ENCODE measurements around the gene IL12RB2. TPM values are rescaled to one million over a fixed set of nuclear protein-coding genes. Genes with fewer than 3 reads are reported as not detected.

IL12RB2 gene
- polyA plus RNA-seq (2012; ENCODE audit: low read depth, missing spikeins), result 9.7 TPM

- FAIRE-seq (peak; percentile 89), DNase-seq (ENCODE audit: insufficient read length, low spot score) (peak; percentile 17)
- no peak for TF ChIP-seq SPI1 (IDR thresholded peaks at IDR 0.05; ENCODE audit: low read depth, low read length)
- TF ChIP-seq POU2F2 (IDR thresholded peaks at IDR 0.05; ENCODE audit: low read depth, low read length), result no peak
- no peak for TF ChIP-seq TAF1 (IDR thresholded peaks at IDR 0.05; ENCODE audit: low read depth, low read length)
- TF ChIP-seq POLR2AphosphoS5 (IDR thresholded peaks at IDR 0.05; ENCODE audit: low read depth, low read length), result 0 out of 2 replicates have a peak, but pooled peaks have one; percentile 39
- TF ChIP-seq POLR2A (IDR thresholded peaks at IDR 0.05; ENCODE audit: low read depth, low read length), result no peak
- no peak for TF ChIP-seq PAX5 (IDR thresholded peaks at IDR 0.05; ENCODE audit: insufficient read depth, low read length, severe bottlenecking)
Observed at GRCh38 chr1:67307251-67308060, at the start of gene IL12RB2. Gene IL12RB2, plus strand, starts transcription at chr1:67307873. Its CDS starts 12,496 bp downstream, at chr1:67320369.

GRCh38 chr1:67261680-67262079, 46.0 kb upstream of the IL12RB2 start:
- FAIRE-seq (no peak), DNase-seq (ENCODE audit: insufficient read length, low spot score) (no peak)
- no peak for TF ChIP-seq POU2F2 (IDR thresholded peaks at IDR 0.05; ENCODE audit: low read depth, low read length)
- TF ChIP-seq POLR2A (IDR thresholded peaks at IDR 0.05; ENCODE audit: low read depth, low read length), result no peak
- no peak for TF ChIP-seq TAF1 (IDR thresholded peaks at IDR 0.05; ENCODE audit: low read depth, low read length)
- no peak for TF ChIP-seq SPI1 (IDR thresholded peaks at IDR 0.05; ENCODE audit: low read depth, low read length)
- no peak for TF ChIP-seq POLR2AphosphoS5 (IDR thresholded peaks at IDR 0.05; ENCODE audit: low read depth, low read length)
- no peak for TF ChIP-seq PAX5 (IDR thresholded peaks at IDR 0.05; ENCODE audit: insufficient read depth, low read length, severe bottlenecking)

GRCh38 chr1:67262735-67263134, 44.9 kb upstream of the IL12RB2 start:
- TF ChIP-seq POU2F2 (IDR thresholded peaks at IDR 0.05; ENCODE audit: low read depth, low read length) (no peak), TAF1 (IDR thresholded peaks at IDR 0.05; ENCODE audit: low read depth, low read length) (no peak), SPI1 (IDR thresholded peaks at IDR 0.05; ENCODE audit: low read depth, low read length) (no peak), POLR2AphosphoS5 (IDR thresholded peaks at IDR 0.05; ENCODE audit: low read depth, low read length) (no peak), POLR2A (IDR thresholded peaks at IDR 0.05; ENCODE audit: low read depth, low read length) (no peak), PAX5 (IDR thresholded peaks at IDR 0.05; ENCODE audit: insufficient read depth, low read length, severe bottlenecking) (no peak)
- DNase-seq (ENCODE audit: insufficient read length, low spot score) (no peak), FAIRE-seq (no peak)

- FAIRE-seq, result no peak
- no peak for TF ChIP-seq POLR2AphosphoS5 (IDR thresholded peaks at IDR 0.05; ENCODE audit: low read depth, low read length)
- no peak for TF ChIP-seq POU2F2 (IDR thresholded peaks at IDR 0.05; ENCODE audit: low read depth, low read length)
- TF ChIP-seq SPI1 (IDR thresholded peaks at IDR 0.05; ENCODE audit: low read depth, low read length), result no peak
- TF ChIP-seq PAX5 (IDR thresholded peaks at IDR 0.05; ENCODE audit: insufficient read depth, low read length, severe bottlenecking), result no peak
- no peak for TF ChIP-seq TAF1 (IDR thresholded peaks at IDR 0.05; ENCODE audit: low read depth, low read length)
- TF ChIP-seq POLR2A (IDR thresholded peaks at IDR 0.05; ENCODE audit: low read depth, low read length), result no peak
- no peak for DNase-seq (ENCODE audit: insufficient read length, low spot score)
Observed at GRCh38 chr1:67264152-67264551, 43.5 kb upstream of the IL12RB2 start.

- FAIRE-seq (peak; percentile 82), DNase-seq (ENCODE audit: insufficient read length, low spot score) (no peak)
- TF ChIP-seq POLR2AphosphoS5 (IDR thresholded peaks at IDR 0.05; ENCODE audit: low read depth, low read length) (no peak), PAX5 (IDR thresholded peaks at IDR 0.05; ENCODE audit: insufficient read depth, low read length, severe bottlenecking) (no peak), SPI1 (IDR thresholded peaks at IDR 0.05; ENCODE audit: low read depth, low read length) (no peak; the same call in 1 of the 2 replicates), POLR2A (IDR thresholded peaks at IDR 0.05; ENCODE audit: low read depth, low read length) (no peak), POU2F2 (IDR thresholded peaks at IDR 0.05; ENCODE audit: low read depth, low read length) (no peak)
Observed at GRCh38 chr1:67264899-67265298, 42.8 kb upstream of the IL12RB2 start.

- DNase-seq (ENCODE audit: insufficient read length, low spot score) (no peak), FAIRE-seq (no peak)
- TF ChIP-seq SPI1 (IDR thresholded peaks at IDR 0.05; ENCODE audit: low read depth, low read length) (no peak), TAF1 (IDR thresholded peaks at IDR 0.05; ENCODE audit: low read depth, low read length) (no peak), PAX5 (IDR thresholded peaks at IDR 0.05; ENCODE audit: insufficient read depth, low read length, severe bottlenecking) (no peak), POLR2A (IDR thresholded peaks at IDR 0.05; ENCODE audit: low read depth, low read length) (no peak), POU2F2 (IDR thresholded peaks at IDR 0.05; ENCODE audit: low read depth, low read length) (no peak), POLR2AphosphoS5 (IDR thresholded peaks at IDR 0.05; ENCODE audit: low read depth, low read length) (no peak)
Observed at GRCh38 chr1:67269061-67269460, 38.6 kb upstream of the IL12RB2 start.

- FAIRE-seq (no peak), DNase-seq (ENCODE audit: insufficient read length, low spot score) (no peak)
- TF ChIP-seq TAF1 (IDR thresholded peaks at IDR 0.05; ENCODE audit: low read depth, low read length) (no peak), POU2F2 (IDR thresholded peaks at IDR 0.05; ENCODE audit: low read depth, low read length) (no peak), POLR2AphosphoS5 (IDR thresholded peaks at IDR 0.05; ENCODE audit: low read depth, low read length) (no peak), SPI1 (IDR thresholded peaks at IDR 0.05; ENCODE audit: low read depth, low read length) (no peak), POLR2A (IDR thresholded peaks at IDR 0.05; ENCODE audit: low read depth, low read length) (no peak), PAX5 (IDR thresholded peaks at IDR 0.05; ENCODE audit: insufficient read depth, low read length, severe bottlenecking) (no peak)
Observed at GRCh38 chr1:67270541-67270940, 37.1 kb upstream of the IL12RB2 start.

- DNase-seq (ENCODE audit: insufficient read length, low spot score) (no peak), FAIRE-seq (no peak)
- TF ChIP-seq POLR2A (IDR thresholded peaks at IDR 0.05; ENCODE audit: low read depth, low read length), result no peak
- no peak for TF ChIP-seq POLR2AphosphoS5 (IDR thresholded peaks at IDR 0.05; ENCODE audit: low read depth, low read length)
- no peak for TF ChIP-seq PAX5 (IDR thresholded peaks at IDR 0.05; ENCODE audit: insufficient read depth, low read length, severe bottlenecking)
- no peak for TF ChIP-seq TAF1 (IDR thresholded peaks at IDR 0.05; ENCODE audit: low read depth, low read length)
- TF ChIP-seq SPI1 (IDR thresholded peaks at IDR 0.05; ENCODE audit: low read depth, low read length), result no peak
- TF ChIP-seq POU2F2 (IDR thresholded peaks at IDR 0.05; ENCODE audit: low read depth, low read length), result no peak
Observed at GRCh38 chr1:67273591-67273990, 34.1 kb upstream of the IL12RB2 start.

- FAIRE-seq, result peak; percentile 80
- TF ChIP-seq POU2F2 (IDR thresholded peaks at IDR 0.05; ENCODE audit: low read depth, low read length) (peak; percentile 25; the same call in 1 of the 2 replicates), SPI1 (IDR thresholded peaks at IDR 0.05; ENCODE audit: low read depth, low read length) (no peak)
- no peak for DNase-seq (ENCODE audit: insufficient read length, low spot score)
Observed at GRCh38 chr1:67274623-67275325, 32.9 kb upstream of the IL12RB2 start.

All from GM12891 (cell line).